NCI-H1092 (cell line): ENCODE results near the gene CDH19.
"Not testable (repeated sequence)": the region's sequence is repeated elsewhere in the genome, so short reads cannot be mapped to it uniquely, and the experiment has no call there.

Experiments used
- DNase-seq: peaks from one replicate; lab custom pipeline; 2025; lab: John Stamatoyannopoulos, UW

CDH19 gene

GRCh38 chr18:66562279-66562678, 41.6 kb downstream of the CDH19 start:
- DNase-seq: no peak

- peak; percentile 20 for DNase-seq
Measured at GRCh38 chr18:66560094-66560493, 43.8 kb downstream of the CDH19 start.

- DNase-seq: no peak
Measured at GRCh38 chr18:66558773-66559172, 45.1 kb downstream of the CDH19 start.

GRCh38 chr18:66557091-66557490, 46.8 kb downstream of the CDH19 start:
- no peak for DNase-seq

- no peak for DNase-seq
Measured at GRCh38 chr18:66555585-66555984, 48.3 kb downstream of the CDH19 start.

GRCh38 chr18:66553824-66554223, 50.1 kb downstream of the CDH19 start:
- no peak for DNase-seq

GRCh38 chr18:66550366-66550765, 53.5 kb downstream of the CDH19 start:
- no peak for DNase-seq

- DNase-seq: no peak
Measured at GRCh38 chr18:66548747-66549146, 55.1 kb downstream of the CDH19 start.

- DNase-seq: peak; percentile 37
Measured at GRCh38 chr18:66534110-66534509, 69.8 kb downstream of the CDH19 start.

- no peak for DNase-seq
Measured at GRCh38 chr18:66533693-66534092, 70.2 kb downstream of the CDH19 start.

GRCh38 chr18:66523219-66523991, 80.5 kb downstream of the CDH19 start:
- DNase-seq: no peak

GRCh38 chr18:66513996-66514395, 89.9 kb downstream of the CDH19 start:
- DNase-seq: no peak

GRCh38 chr18:66511792-66512191, 92.1 kb downstream of the CDH19 start:
- DNase-seq: no peak

- DNase-seq: no peak
Measured at GRCh38 chr18:66511289-66511688, 92.6 kb downstream of the CDH19 start.

GRCh38 chr18:66510357-66511045, 93.4 kb downstream of the CDH19 start:
- no peak for DNase-seq

- no peak for DNase-seq
Measured at GRCh38 chr18:66508937-66509336, 95.0 kb downstream of the CDH19 start.

- DNase-seq: no peak
Measured at GRCh38 chr18:66506178-66506577, 97.7 kb downstream of the CDH19 start.

GRCh38 chr18:66497351-66497750, 106.5 kb downstream of the CDH19 start:
- DNase-seq: no peak

GRCh38 chr18:66495844-66496243, 108.0 kb downstream of the CDH19 start:
- peak; percentile 66 for DNase-seq

GRCh38 chr18:66473882-66474281, 130.0 kb downstream of the CDH19 start:
- DNase-seq: no peak

- not testable (repeated sequence) for DNase-seq
Measured at GRCh38 chr18:66466184-66466583, 137.7 kb downstream of the CDH19 start.

GRCh38 chr18:66461344-66461743, 142.5 kb downstream of the CDH19 start:
- DNase-seq: no peak

- DNase-seq: no peak
Measured at GRCh38 chr18:66457245-66457644, 146.6 kb downstream of the CDH19 start.
